HT-29 (cell line): ENCODE results near the gene FOXE3. TPM values are rescaled to one million over a fixed set of nuclear protein-coding genes. Genes with fewer than 3 reads are reported as not detected.

ENCODE experiments used
- DNase-seq: peaks from one replicate; pipeline ENCODE4 v3.0.0-alpha.2; 2015; ENCODE audit warnings: low spot score
- total RNA-seq: library from RNA; depleted of rRNA; stranded (reverse); fragments of >200 nt; shearing (Covaris generic); gene quantifications from 2 replicates; pipeline ENCODE4 v1.2.3, GENCODE V29; 2014

FOXE3 gene
- total RNA-seq, 1 experiment from 2014 or later, result not detected

DNA sequence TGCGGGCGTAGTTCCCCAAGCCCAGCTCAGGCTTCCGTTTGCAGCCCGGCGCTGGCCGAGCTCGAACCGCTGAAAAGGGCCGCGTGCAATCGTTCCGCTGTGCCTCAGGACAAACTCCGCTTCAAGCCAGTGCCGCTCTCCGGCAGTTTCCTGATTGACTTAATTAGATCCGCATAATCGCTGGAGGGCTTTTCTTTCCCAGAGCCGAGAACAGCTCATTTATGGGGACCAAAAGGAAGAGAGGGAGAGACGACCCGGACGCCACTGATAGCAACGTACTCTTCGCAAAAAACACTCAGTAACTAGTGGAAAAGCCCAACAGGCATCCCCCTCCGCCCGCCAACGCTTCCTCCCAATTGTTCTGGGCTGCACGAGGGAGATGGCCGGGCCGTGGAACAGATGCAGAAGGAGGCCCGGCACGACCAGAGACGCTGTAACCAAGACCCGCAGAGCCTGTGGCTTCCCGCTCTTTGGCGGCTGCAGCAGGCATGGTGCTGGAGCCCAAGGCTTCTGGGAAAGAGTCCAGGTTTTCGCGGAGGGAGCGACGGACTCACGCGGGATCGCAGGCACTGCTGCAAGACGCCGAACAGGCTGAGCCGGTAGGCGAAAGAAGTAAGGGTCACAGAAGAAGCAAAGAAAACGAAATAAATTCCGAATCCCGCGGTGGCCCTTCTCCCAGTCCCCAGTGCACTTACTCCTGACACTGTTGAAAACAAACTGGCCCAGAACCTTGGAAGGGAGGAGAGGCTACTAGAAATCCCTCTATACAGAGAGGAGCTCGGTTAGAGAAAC is 18.2 kb downstream of the FOXE3 start:
- DNase-seq, result no peak

DNA sequence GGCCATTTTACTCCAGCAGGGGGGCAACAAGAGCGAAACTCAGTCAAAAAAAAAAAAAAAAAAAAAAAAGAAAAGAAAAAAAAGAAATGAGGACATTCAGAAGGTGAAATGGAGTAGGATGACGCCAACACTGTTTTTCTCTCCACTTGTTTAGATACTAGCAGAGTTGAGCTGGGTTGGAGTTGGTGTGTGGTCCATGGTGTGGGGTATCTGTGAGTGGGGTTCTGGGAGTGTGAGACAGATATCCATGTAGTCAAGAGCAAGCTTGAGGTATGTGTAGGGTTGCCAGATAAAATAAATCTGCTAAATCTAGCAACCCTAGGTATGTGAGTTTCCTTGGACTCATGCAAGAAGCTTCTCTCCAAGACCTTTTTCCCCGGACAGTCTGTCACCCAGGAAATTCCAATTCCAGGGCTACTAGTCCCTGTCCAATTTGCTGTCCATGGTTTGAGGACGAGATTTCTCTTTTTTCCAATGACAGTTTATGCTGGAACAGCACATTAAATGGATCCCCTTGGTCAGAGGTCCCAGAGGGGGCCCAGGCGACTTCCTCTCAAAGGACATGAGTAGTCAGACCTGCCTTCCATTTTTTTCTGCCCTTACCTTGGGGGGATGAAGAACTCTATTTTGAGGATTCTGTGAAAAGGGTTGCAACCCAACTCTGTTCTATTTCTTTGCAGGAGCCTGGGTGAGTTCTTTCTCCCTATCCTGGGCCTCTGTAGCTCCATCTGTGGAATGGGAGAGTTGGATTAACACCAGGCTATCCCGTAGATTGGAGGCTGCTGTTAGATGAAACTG is 19.6 kb downstream of the FOXE3 start:
- no peak for DNase-seq

DNA sequence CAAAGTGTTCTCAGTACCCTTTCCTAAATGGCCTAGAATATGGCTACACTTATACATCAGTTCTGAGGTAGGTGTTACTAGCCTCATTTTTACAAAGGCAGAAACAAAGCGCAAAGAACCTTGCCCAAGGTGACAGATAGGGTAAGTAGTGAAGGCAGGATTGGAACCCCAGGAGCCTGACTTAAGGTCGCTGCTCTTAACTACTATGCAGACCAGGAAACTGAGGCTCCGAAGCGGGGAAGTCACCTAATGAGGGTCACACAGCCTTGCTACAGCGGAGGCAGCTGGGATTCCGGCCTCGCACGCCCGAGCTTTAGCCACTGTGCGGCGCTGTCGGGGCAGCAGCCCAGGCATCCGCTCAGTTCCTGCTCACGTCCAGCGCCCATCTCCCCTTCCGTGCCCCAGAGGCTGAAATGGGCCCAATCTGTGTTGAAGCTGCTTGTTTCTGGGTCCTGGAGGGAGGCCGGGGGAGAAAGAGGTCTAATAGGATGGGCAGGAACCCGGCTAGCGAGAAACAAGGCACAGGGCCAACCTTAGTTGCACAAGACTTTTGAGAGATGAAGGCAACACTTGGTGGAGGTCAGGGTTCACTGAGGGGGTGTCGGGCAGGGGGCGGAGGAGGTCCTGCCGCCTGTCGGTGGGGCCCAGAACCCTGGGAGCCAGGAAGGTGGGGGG is 20.4 kb downstream of the FOXE3 start:
- DNase-seq, result peak; percentile 89

DNA sequence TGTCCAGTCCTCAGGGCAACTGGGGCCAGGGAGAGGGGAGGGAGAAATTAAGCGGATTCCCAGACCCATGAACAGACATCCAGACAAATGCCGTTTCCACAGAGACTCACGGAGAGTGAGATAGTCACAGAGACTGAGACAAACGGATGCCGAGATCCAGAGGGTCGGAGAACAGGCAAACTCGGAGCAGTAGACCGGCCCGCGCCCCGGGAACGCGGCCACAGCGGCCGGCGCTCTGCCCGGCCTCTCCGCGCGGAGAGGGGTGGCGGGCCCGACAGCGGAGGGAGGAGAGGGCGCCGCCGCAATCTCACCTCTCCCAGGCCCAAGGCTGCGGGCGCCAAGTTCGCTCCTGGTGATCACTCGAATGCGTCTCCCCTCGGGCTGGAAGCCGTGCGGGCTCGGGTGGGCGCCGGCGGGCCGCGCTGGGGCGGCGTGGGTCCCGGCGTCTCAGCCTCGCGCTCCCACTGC is 20.9 kb downstream of the FOXE3 start:
- peak; percentile 53 for DNase-seq

DNA sequence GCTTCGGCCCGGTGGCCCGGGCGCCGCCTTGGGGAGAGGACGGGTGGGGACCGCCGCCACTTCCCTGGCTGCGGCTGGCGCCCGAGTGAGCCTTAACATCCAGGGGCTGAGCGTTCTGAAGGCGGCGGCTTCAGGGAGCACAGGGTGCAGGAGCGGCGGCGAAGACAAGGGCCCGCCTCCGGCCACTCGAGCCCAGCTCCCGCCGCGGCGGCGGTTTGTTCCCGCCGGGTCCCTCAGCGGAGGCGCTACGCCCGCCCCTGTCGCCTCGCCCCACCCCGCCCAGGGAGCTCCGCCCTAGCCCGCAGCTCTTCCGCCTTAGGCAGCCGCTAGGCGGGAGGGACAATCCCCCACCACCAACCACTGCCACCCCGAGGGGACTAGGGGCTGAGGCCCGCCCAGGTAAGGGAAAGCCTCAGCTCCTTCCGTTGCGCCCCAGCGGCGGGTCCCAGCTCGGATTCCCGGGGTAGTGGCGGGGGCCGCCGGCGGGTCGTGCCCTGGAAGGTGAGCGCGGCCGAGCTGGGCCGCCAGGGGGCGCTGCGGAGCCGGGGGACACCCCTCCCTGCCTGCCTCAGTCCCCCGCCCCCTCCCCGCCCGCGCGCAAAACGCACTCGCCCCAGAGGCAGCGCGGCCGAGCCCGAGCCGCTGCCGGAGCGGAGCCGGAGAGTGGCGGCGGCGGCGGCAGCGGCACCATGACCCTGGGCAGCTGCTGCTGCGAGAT is 21.5 kb downstream of the FOXE3 start, which contains the start of gene FOXD2:
FOXD2 (plus strand) TSS at position 598 of the 718 bp plus-strand sequence; CDS start at position 690, 92 bp downstream.
- peak; percentile 92 for DNase-seq

DNA sequence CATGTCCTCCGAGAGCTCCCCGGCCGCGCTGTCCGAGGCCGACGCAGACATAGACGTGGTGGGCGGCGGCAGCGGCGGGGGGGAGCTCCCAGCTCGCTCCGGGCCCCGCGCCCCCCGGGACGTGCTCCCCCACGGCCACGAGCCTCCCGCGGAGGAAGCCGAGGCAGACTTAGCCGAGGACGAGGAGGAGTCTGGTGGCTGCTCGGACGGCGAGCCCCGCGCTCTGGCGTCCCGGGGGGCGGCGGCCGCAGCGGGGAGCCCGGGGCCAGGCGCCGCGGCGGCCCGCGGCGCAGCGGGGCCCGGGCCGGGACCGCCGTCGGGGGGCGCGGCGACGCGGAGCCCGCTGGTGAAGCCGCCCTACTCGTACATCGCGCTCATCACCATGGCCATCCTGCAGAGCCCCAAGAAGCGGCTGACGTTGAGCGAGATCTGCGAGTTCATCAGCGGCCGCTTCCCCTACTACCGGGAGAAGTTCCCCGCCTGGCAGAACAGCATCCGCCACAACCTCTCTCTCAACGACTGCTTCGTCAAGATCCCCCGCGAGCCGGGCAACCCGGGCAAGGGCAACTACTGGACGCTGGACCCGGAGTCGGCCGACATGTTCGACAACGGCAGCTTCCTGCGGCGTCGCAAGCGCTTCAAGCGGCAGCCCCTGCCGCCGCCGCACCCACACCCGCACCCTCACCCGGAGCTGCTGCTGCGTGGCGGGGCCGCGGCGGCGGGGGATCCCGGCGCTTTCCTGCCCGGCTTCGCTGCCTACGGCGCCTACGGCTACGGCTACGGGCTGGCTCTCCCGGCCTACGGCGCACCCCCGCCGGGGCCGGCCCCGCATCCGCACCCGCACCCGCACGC is 22.3 kb downstream of the FOXE3 start:
- no peak for DNase-seq

DNA sequence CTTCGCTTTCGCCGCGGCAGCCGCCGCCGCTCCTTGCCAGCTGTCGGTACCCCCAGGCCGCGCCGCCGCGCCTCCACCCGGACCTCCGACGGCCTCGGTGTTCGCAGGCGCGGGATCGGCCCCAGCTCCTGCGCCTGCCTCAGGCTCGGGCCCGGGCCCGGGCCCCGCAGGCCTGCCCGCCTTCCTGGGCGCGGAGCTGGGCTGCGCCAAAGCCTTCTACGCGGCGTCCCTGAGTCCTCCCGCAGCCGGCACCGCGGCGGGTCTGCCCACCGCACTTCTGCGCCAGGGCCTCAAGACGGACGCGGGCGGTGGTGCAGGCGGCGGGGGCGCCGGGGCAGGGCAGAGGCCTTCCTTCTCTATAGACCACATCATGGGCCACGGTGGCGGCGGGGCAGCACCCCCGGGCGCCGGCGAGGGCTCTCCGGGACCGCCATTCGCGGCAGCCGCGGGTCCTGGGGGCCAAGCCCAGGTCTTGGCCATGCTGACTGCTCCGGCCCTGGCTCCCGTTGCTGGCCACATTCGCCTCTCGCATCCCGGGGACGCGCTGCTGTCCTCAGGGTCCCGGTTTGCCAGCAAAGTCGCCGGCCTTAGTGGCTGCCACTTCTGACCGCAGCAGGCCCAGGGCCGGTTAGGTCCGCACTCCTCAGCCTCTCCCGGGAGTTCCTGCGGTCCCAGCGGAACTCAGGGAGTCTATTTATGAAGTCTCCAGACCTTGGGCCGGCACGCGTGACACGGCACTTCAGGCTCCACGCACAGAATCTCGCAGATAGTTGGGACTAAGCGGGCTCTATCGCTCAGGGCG is 23.1 kb downstream of the FOXE3 start:
- no peak for DNase-seq

DNA sequence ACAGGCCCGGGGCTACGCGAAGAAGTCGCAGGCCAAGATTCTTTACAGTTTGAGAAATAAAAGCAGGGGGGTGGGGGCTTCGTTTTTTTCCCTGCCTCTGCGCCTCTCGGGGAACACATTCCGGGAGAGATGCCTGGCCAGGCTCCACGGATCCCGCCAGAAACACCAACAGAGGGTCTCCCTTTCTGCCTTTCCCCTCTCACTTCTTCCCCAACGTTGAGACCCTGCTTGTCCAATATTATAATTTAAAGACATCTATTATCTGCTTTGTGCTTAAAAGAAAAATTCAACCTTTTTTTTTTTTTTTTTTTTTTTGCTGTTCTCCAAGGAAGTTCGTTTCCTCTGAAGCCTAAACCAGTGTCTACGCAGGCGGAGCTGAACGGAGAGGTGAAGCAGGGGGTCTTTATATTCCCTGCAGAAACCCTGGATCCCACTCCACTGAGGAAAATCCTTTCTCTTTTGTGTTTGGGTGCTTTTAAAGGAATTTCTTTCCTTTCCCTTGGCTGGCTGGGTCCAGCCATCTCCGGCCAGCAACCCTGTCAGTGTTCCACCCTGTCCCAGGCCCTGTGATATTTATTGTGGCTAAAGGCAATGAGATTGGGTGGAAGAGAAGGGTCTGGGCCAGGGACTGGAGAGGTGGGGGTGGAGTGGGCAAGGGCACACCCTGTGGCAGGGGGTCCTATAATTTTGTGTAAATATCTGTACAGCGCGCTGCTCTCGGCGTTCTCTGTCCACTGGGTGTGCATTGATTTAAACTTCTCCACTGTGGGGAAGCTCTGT is 23.9 kb downstream of the FOXE3 start:
- no peak for DNase-seq

DNA sequence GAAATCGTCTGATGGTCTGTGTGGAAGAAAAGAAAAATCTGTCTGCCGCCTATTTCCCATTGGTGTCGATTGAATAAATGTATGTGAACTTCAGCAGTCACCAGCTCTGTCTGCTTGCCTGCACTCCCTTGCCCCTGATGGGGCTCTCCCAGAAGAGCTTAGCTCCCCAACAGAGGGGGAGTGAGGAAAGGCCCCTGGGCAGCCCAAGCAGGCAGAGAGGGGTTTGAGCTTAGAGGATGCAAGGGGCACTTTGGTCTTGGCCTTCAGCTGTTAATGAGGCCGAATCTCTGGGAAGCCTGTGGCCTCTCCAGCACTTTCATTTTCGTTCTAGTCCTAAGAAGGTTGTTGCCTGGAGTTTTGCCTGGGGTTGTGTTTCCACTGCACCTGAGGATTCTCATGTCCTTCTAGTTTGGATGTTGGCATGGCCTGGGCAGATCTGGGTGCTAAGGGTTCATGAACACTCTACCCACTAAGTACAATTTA is 24.6 kb downstream of the FOXE3 start:
- no peak for DNase-seq

DNA sequence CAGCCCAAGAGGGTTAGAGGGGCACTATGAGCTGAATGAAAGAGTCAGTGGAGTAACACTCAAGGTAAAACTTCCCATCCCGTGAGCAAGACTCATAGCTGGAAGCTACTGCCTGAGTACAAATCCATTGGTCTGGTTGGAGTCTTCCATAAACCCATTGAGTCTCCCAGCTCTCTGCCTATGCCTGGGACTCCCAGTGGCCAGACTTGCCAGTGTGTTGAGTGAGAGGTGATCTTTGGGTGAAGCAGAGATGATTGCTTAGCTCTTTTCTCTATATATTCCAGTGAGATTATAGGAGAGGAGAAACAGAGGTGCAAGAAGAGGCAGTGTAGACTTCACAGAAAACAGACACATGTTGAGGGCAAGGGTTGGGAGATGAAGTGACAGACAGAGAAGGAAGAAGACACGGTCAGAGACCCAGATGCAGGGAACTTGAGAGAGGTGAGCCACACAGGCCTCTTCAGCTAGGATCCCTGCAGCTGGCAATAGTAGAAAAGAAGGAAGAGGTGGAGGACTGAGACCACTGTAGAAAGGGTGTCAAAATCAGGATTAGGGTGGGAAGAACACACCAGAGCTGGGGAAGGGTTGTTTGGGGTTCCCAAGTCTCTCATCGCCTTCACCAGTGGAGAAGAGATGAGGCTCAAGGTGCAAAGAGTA is 25.5 kb downstream of the FOXE3 start:
- DNase-seq, result no peak

DNA sequence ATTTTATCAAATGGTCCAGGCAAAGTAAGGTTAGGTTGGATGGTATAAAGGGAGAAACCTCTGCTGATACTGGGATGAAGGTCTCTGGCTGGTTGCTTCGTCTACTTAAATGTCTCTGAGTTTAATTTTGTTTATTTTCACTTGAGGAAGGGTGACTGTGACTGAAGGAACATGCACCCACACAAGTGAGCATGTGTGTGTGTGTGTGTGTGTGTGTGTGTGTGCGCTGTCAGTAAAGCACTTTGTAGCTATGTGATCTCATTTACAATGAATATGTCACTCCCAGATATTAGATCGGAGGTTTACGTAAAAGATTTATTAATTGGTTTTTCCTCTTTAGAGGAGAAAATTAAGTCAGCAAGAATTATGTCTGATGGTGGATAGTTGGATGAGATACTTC is 26.1 kb downstream of the FOXE3 start:
- no peak for DNase-seq

DNA sequence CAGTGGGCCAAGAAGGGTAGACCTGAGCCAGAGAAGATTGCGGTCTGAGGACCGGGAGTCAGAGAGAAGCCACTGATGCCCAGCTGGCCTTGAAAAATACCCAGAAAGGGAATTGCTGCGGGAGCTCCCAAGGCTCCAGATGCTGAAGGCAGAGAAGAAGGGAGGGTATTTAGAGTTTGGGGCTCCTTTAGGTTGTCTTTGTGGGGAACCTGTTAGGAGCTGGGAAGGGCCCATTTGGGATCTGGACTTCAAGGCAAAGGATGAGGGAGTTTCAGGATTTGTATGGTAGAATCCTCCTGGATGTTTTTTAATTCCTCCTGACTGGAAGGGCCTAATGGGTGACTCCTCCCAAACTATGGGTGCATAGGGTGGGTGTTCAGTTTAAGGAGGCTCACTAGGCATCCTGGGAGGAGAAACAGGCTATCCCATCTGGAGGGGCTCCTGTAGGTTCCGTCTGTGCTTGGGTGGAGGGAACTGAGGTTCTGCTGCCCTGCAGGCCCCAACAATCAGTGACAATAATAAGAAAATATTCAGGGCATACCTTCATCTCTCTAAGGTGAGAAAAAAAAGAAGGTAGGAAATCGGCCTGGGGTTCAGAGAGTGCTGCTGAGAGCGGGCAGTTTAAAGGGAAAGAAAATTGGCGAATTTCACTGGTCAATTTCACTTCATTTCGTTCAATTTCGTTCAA is 26.9 kb downstream of the FOXE3 start:
- no peak for DNase-seq

DNA sequence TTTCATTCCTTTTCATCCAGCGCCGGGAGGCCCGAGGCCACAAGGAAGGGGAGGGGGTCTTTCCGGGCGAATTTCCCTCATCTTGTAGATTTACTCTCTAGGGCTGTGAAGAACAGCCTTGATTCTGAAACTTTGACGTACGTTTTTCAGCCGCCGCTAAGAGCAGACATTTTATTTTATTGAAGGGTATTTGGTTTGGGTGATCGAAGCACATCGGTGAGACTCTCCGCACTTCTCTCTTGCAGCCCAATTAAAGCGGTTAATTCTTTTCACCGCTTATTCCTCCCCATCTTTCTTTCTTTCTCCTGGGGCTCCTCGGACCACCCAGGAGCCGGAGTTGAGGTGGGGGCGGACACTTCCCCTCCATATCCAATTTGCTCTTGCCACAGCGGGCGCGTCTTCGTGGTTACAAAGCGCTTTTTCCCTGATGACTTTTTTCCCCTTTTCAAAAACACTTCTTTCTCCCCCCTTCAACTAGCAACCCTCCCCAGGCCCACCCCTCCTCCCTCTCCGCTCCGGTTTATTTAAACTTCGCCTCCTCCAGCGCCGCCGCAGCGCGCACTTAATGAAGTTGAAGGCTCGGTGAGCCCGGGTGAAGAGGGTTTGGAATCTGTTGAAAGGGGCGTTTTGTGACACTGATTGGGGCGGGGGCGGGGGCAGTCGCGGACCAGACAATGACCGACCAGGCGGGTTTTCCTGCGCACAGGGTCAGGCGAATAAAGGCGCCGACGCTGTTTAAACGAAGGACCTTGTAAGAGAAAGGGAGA is 27.6 kb downstream of the FOXE3 start:
- no peak for DNase-seq

DNA sequence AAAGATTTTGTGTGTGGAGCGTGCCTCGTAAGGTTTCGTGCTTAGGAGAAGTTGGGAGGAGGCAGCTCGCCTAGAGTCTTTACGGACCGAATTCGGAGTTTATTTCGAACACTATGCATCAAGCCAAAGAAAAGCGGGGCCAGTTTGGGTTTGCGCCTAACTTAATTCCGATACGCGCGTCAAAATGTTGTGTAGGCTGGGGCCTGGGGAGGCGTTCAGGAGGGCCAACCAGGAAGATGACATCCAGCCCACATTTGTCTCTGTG is 28.1 kb downstream of the FOXE3 start:
- DNase-seq, result no peak

DNA sequence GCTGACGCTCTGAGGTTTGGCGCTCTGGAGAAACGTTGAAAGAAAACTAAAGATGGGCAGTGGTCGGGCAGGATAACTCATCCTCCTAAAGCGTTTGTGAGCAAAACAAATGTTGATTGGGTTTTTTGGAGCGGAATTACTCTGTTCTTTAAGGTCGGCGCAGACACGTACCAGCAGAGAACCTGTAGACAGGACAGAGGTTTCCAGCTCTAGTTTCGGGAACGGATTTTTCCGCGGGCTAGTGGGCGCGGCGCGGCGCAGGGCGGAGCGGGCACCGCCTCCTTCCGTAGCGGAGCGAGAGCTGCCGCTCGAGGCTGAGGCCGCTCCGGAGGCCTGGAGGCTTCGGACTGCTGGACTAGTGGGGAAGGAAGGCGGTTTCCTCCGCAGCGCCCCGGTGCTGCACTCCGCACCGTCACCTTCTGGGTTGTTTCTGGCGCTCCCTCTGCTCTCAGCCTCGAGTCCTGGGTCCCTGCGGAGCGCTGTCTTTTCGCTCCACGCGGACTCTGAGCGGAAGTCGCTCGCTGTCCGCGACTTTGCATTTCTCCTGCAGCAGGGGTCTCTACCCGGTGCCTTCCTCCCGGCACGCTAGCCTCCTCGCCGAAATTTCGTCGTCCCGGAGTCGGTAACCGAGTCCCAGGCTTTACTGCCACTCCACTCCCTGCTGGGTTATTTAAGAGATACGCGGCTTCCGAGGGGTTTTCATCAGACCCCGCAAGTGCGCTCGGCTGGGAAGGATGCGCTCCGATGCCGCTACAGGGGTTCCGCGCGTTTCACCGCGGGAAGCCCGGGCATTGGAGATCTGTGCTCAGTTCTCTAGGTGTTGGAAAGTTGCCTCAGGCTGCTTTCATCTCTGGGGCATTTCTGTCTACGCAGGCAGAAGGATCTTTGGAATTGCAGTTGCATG is 28.7 kb downstream of the FOXE3 start:
- peak; percentile 8 for DNase-seq
